ENCODE measurements around the gene KIAA0319L.

- TF ChIP-seq CTCF (IDR thresholded peaks at IDR 0.05) (no peak), ZFX (IDR thresholded peaks at IDR 0.05; ENCODE audit: borderline replicate concordance) (no peak)
These were observed 126.4 kb downstream of the KIAA0319L start for GRCh38 chr1:35430762-35431161.

Data from 22Rv1 (cell line).